ENCODE results near the gene NDST1.
"Not testable (repeated sequence)": the region's sequence is repeated elsewhere in the genome, so short reads cannot be mapped to it uniquely, and the experiment has no call there.

The NDST1 gene

DNA sequence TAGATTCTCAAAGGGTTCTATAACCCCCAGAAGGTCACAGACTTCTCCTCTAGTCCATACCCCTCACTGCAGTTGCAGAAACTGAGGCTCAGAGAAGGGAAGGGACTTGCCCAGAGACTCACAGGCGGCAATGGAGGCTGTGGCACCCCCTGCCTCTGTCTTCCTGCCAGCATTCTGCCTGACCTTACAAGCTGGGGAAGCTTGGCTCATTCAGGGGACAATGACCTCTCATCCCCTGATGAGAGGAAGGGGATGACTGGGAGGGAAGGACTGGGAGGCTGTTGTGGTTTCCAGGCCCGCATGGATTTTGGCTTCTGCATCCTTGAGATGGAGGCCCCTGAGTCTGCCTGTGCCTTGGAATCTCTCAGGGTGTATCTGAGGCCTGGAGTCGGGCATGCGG, 897 bp downstream of the NDST1 start:
- DNase-seq (ENCODE audit: low read depth) = no peak

DNA sequence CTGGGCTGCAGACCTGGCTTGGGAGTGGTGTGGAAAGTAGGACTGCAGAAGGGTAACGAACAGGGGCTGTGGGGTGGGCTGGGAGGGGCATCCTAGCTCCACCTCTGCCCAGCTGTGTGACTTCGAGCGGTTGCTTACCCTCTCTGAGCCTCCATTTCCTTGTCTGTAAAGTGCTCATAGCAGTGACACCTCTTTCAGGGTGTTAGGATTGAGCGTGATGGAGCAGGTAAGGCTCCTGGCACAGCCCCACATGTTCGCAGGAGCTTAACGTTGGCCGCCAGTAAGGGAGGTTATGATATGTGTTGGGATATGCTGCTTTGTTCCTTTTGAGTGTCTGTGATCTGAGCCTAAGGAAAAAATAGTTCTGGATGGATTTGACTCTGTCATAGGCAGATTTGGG, 2.1 kb downstream of the NDST1 start:
- no peak for DNase-seq (ENCODE audit: low read depth)

DNA sequence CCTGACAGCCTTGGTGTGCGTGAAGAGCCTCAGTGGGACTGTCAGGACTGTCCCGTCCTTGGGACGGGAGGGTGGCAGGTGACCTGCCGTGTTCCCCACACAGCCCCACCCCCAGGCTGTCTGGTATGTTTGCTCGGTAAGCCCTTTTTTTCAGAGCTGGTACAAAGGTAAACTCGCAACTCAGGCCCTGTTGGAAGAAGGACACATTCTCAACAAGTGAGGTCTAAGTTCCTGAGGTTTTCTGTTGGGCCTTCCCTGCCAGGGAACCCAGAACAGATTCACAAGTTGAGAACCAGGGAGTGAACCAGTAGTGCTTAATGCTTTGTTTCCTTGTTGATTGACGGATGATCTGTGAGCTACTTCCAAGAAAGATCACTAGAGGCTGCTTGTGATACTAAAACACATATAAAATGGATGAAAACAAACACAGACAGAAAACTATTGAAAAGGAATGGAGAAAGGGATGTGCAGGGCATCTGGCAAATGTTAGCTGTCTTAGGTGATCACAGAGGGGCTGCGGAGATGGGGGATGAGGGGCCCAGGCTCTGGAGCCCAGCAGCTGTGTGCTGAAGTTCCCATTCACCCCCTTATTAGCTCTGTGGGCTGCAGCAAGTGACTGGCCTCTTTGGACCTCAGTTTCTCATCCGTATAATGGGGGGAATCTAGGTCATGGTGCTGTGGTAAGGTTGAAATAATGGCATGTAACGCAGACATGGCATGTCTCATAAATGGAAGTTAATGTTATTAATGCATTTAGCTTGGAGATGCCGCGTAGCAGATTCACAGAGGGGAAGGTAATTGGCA, 2.7 kb downstream of the NDST1 start:
- DNase-seq (ENCODE audit: low read depth) = no peak

GRCh38 chr5:150511578-150512367, 3.8 kb downstream of the NDST1 start:
- no peak for DNase-seq (ENCODE audit: low read depth)

- DNase-seq (ENCODE audit: low read depth) = no peak
Measured at GRCh38 chr5:150512368-150512747, 4.4 kb downstream of the NDST1 start.

GRCh38 chr5:150513375-150514309, 5.7 kb downstream of the NDST1 start:
- DNase-seq (ENCODE audit: low read depth) = no peak

- no peak for DNase-seq (ENCODE audit: low read depth)
Measured at GRCh38 chr5:150514708-150515211, 6.8 kb downstream of the NDST1 start.

GRCh38 chr5:150515446-150515845, 7.5 kb downstream of the NDST1 start:
- DNase-seq (ENCODE audit: low read depth) = peak; percentile 49

DNA sequence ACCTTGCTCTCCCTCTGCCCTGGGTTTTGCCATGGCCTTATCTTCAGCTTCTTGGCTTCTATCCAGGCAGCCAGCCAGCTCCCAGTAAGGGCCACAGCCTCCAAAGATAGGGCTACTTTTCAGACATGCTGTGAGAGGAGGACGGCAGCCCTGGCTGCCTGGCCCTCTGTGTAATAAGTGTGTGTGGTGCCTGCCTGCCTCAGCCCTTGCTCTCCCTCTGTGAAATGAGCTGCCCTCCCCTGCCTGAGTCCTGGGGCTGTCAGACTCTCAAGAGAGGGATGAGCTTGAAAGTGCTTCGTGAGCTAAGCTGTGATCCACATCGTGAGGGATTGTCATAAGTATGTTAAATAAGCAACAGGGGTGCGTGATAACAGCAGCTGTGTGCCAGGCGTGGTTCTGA, 8.1 kb downstream of the NDST1 start:
- DNase-seq (ENCODE audit: low read depth) = no peak

DNA sequence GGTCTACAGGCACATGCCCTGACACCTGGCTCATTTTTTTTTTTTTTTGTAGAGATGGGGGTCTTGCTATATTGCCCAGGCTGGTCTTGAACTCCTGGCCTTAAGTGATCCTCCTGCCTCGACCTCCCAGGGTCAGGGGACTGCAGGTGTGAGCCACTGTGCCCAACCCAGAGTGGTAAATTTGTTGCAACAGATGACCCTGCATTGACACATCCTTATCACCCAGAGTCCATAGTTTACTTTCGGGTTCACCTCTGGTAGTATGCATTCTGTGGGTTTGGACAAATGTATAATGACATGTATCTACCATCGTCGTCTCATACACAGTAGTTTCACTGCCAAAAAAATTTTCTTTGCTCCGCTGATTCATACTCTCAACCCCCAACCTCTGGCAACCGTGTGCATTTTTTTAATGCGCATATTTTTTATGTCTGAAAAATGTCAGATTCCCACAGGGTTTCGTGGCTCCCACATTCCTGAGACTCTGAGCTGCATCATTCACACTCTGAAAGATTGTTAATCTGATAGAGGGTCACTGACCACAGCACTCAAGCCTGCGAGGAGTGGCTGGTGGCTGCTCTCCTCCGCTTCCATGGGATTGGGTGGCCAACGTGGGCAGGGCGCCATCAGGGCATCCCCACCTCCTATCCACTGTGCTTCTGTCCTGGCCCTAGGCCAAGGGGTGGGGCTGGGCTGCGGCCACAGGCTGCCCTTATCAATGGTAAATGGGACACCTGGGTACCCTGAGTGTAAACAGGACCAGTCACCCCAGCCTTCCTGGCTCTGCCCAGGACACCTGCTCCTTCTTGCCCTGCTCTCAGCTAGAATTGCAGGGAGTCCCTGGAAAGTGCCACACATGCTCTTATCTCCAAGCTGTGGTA, 9.6 kb downstream of the NDST1 start:
- DNase-seq (ENCODE audit: low read depth) = peak; percentile 89

- DNase-seq (ENCODE audit: low read depth) = not testable (repeated sequence)
Measured at GRCh38 chr5:150518712-150519559, 11.0 kb downstream of the NDST1 start.

DNA sequence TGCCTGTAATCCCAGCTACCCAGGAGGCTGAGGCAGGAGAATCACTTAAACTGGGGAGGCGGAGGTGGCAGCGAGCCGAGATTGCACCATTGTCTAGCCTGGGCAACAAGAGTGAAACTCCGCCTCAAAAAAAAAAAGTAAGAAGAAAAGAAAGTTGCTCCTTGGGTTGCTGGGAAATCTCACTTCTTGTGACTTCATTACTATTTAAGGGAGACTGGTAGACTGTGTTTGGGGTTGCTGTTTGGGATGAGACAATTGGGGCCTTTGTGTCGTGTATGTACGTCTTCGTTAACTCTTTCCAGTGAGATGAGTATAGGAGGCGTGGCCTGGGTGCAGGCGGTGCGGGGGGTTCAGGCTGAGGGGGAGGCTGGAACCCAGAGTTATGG, 11.6 kb downstream of the NDST1 start:
- DNase-seq (ENCODE audit: low read depth) = no peak

GRCh38 chr5:150519978-150520377, 12.0 kb downstream of the NDST1 start:
- DNase-seq (ENCODE audit: low read depth) = no peak

GRCh38 chr5:150520747-150521521, 13.0 kb downstream of the NDST1 start:
- no peak for DNase-seq (ENCODE audit: low read depth)

DNA sequence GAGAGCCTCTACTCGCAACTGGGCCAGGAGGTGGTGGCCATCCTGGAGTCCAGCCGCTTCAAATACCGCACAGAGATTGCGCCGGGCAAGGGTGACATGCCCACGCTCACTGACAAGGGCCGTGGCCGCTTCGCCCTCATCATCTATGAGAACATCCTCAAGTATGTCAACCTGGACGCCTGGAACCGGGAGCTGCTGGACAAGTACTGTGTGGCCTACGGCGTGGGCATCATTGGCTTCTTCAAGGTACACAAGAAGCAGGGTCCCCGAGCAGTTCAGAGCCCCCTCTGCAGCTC, 13.5 kb downstream of the NDST1 start:
- DNase-seq (ENCODE audit: low read depth) = no peak

DNA sequence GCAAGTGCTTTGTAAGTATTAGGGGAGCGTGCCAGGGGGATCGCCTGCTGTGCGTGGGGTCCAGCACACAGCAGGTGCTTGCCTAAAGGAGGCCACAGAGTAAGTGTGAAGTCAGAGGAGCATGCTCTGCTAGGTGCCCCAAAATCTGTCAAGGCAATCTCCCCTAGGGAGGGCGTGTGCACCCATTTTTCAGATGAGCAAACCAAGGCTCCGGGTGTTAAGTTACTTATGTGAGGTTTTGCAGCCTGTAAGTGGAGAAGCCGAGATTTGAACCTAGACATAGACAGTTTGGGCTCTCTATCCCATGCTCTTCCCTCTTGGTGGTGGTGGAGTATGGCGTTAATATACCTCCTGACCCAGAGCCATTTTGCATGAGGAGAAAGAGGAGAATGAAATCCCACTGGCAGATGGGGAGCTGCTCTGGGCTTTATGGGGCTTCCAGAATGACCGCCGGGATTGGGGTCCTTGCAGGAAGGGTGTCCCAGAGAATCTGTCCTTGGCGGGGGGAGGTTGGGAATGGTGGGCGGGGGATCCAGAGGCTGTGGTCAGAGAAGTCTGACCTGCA, 14.1 kb downstream of the NDST1 start:
- no peak for DNase-seq (ENCODE audit: low read depth)

DNA sequence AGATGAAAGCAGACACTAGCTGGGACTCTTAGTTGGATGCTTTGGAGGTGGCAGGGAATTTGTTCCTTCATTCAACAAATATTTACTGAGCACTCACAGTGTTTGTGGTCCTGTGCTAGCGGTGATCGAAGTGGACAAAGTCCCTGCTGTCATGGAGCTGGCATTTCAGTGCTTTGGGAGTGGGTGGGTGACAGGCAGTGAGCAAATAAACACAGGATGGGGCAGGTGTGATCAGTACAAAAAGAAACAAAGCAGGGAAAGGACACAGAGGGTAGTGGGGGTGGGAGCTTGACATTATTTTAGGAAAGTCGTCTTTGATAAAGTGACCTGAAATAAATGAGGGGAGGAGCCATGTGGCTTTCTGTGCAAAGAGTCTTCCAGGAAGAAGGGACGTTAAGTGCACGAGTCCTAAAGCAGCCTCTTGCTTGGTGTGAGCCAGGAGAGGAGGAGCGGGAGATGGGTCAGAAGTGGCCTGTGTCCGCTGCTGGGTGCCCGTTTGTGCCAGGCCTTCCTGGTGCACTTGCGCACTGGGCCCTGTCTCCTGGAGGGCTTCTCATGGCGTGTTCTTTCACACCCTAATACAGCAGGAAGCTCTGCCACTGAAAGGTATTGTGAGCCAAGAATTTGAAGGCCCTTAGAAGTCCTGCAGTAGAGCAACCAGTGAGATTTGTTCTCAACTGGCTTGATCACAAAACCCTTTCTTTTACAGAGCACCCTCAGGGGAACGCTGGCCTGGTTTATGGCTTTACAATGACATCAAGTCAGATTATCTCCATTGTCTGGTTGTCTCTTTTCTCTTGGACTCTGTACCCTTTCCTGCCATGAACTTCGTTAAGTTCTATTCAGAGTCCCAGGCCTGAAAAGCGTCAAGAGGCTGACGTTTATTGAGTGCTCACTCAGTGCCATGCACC, 14.8 kb downstream of the NDST1 start:
- DNase-seq (ENCODE audit: low read depth) = no peak
